ENCODE measurements around the gene EXD3.
"Not testable (repeated sequence)": the region's sequence is repeated elsewhere in the genome, so short reads cannot be mapped to it uniquely, and the experiment has no call there.

EXD3 gene

DNA sequence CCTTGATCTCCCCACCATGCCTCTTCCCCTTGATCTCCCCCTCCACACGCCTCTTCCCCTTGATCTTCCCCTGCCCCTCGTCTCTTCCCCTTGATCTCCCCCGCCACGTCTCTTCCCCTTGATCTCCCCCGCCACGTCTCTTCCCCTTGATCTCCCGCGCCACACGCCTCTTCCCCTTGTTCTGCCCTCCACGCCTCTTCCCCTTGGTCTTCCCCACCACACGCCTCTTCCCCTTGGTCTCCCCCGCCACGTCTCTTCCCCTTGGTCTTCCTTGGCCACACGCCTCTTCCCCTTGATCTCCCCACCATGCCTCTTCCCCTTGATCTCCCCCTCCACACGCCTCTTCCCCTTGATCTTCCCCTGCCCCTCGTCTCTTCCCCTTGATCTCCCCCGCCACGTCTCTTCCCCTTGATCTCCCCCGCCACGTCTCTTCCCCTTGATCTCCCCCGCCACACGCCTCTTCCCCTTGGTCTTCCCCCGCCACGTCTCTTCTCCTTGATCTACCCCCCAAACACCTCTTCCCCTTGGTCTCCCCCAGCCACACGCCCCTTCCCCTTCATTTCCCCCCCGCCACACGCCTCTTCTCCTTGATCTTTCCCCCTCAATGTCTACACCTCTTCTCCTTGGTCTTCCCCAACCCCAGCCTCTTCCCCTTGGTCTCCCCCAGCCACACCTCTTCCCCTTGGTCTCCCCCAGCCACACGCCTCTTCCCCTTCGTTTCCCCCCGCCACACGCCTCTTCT lies 28.5 kb upstream of the EXD3 start:
- not testable (repeated sequence) for H3K27me3 ChIP-seq (ENCODE audit: control insufficient read depth, insufficient read depth, low read length); H3K27ac ChIP-seq (ENCODE audit: low read depth, low read length); H3K4me3 ChIP-seq (ENCODE audit: low read depth, low read length); H3K9me3 ChIP-seq (ENCODE audit: control insufficient read depth, insufficient read depth, low read depth, low read length); H3K9ac ChIP-seq (ENCODE audit: low read length)
- H3K36me3 ChIP-seq (ENCODE audit: control insufficient read depth, insufficient read depth, low read length) = peaks cover 36% of the 10 kb centered on the region
- H3K4me1 ChIP-seq (ENCODE audit: control insufficient read depth, insufficient read depth, low read length) = peaks cover 18% of the 10 kb centered on the region

DNA sequence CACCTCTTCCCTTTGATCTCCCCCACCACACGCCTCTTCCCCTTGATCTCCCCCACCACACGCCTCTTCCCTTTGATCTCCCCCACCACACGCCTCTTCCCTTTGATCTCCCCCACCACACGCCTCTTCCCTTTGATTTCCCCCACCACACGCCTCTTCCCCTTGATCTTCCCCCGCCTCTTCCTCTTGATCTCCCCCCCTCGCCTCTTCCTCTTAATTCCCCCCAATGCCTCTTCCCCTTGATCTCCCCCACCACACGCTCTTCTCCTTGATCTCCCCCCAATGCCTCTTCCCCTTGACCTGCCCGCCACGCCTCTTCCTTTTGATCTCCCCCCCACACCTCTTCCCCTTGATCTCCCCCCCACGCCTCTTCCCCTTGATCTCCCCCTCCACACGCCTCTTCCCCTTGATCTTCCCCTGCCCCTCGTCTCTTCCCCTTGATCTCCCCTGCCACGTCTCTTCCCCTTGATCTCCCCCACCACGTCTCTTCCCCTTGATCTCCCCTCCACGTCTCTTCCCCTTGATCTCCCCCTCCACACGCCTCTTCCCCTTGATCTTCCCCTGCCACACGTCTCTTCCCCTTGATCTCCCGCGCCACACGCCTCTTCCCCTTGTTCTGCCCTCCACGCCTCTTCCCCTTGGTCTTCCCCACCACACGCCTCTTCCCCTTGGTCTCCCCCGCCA lies 27.7 kb upstream of the EXD3 start:
- not testable (repeated sequence) for H3K9ac ChIP-seq (ENCODE audit: low read length); H3K27ac ChIP-seq (ENCODE audit: low read depth, low read length); H3K27me3 ChIP-seq (ENCODE audit: control insufficient read depth, insufficient read depth, low read length); H3K4me3 ChIP-seq (ENCODE audit: low read depth, low read length); H3K9me3 ChIP-seq (ENCODE audit: control insufficient read depth, insufficient read depth, low read depth, low read length)
- H3K4me1 ChIP-seq (ENCODE audit: control insufficient read depth, insufficient read depth, low read length) = peaks cover 18% of the 10 kb centered on the region
- peaks cover 29% of the 10 kb centered on the region for H3K36me3 ChIP-seq (ENCODE audit: control insufficient read depth, insufficient read depth, low read length)

DNA sequence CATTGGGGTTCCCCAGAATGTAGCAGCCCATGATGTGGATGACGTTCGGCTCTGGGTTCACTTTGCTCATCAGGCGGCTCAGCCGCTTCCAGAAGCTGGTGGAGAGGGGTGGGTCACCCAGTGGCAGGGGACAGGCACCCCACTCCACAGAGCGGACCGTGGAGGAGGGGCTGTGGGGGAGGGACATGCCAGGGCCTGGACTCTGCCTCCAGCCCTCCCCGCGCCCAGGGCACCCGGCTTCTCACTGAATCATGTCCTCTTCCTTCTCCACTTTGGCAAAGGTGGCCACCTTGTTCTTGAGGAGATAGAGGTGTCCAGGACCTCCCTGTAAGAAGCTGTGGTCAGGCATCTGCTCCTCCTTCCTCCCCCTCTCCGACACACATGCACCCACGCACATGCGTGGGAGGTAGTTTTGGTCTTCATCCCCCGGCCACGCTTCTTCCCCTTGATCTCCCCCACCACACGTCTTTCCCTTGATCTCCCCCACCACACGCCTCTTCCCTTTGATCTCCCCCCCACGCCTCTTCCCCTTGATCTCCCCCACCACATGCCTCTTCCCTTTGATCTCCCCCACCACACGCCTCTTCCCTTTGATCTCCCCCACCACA lies 27.1 kb upstream of the EXD3 start:
- Histone ChIP-seq H3K27ac (ENCODE audit: low read depth, low read length) (no peak overlapping the region), H3K4me1 (ENCODE audit: control insufficient read depth, insufficient read depth, low read length) (peaks cover 13% of the 10 kb centered on the region), H3K9ac (ENCODE audit: low read length) (no peak overlapping the region), H3K4me3 (ENCODE audit: low read depth, low read length) (no peak overlapping the region), H3K9me3 (ENCODE audit: control insufficient read depth, insufficient read depth, low read depth, low read length) (no peaks in the 10 kb centered on the region), H3K27me3 (ENCODE audit: control insufficient read depth, insufficient read depth, low read length) (no peaks in the 10 kb centered on the region), H3K36me3 (ENCODE audit: control insufficient read depth, insufficient read depth, low read length) (peaks cover 25% of the 10 kb centered on the region)

DNA sequence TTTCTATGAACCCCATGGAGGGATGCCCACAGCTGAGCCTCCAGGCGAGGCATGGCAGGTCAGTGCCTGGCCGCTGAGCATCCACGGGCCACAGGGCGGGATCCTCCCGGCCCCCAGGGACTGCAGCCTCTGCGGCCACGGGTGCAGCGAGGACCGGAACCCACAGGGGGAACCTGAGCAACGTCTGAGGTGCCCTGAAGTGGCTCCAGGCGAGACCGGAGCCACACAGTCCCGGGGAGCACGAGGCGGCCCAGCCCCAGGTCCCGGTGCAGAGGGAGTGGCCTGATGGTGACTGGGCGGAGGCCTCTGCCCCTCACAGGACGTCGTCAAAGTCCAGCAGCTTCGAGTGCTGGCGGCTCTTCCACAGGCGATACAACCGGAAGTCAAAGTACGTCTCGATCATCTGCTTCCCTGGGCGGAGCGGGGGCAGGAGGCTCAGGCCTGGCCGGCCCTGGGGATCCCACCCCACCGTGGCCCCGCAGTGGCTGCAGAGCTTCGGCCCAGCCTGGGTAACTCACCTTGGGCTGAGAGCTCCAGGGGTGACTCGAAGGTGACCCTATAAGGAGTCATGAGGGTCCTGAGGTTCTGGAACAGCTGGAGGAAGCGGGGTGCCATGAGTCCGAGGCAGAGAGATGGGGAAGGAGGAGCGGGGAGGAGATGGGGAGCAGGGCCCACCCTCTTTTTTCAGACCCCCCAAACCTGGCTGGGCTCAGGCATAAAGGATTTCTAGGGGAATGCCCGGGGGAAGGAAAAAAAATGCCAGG lies 26.3 kb upstream of the EXD3 start:
- H3K9ac ChIP-seq (ENCODE audit: low read length) = no peak overlapping the region
- H3K27ac ChIP-seq (ENCODE audit: low read depth, low read length) = no peak overlapping the region
- H3K36me3 ChIP-seq (ENCODE audit: control insufficient read depth, insufficient read depth, low read length) = peaks cover 25% of the 10 kb centered on the region
- peaks cover 6% of the 10 kb centered on the region; the same call in 1 of the 2 replicates for H3K4me1 ChIP-seq (ENCODE audit: control insufficient read depth, insufficient read depth, low read length)
- H3K9me3 ChIP-seq (ENCODE audit: control insufficient read depth, insufficient read depth, low read depth, low read length) = no peaks in the 10 kb centered on the region
- H3K4me3 ChIP-seq (ENCODE audit: low read depth, low read length) = no peak overlapping the region
- no peaks in the 10 kb centered on the region for H3K27me3 ChIP-seq (ENCODE audit: control insufficient read depth, insufficient read depth, low read length)

DNA sequence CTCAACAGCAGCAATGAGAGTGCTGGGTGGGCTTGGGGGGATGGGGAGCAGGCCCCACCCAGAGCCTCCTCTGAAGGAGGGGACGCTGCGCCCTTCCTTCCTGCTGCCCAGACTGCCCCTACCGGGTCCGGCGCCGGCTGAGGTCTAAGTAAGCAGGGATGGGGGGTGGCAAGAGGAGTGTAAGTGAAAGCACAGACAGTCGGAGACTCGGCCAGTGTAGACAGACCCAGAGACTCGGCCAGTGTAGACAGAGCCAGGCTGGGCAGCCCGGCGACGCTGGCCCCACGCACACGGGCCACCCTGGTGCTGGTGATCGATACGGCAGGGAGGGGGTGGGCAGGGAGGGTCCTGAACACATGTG lies 25.6 kb upstream of the EXD3 start:
- Histone ChIP-seq H3K9me3 (ENCODE audit: control insufficient read depth, insufficient read depth, low read depth, low read length) (no peaks in the 10 kb centered on the region), H3K9ac (ENCODE audit: low read length) (no peak overlapping the region), H3K4me1 (ENCODE audit: control insufficient read depth, insufficient read depth, low read length) (peaks cover 5% of the 10 kb centered on the region; the same call in 1 of the 2 replicates), H3K36me3 (ENCODE audit: control insufficient read depth, insufficient read depth, low read length) (peaks cover 25% of the 10 kb centered on the region), H3K27me3 (ENCODE audit: control insufficient read depth, insufficient read depth, low read length) (no peaks in the 10 kb centered on the region), H3K27ac (ENCODE audit: low read depth, low read length) (no peak overlapping the region), H3K4me3 (ENCODE audit: low read depth, low read length) (no peak overlapping the region)

DNA sequence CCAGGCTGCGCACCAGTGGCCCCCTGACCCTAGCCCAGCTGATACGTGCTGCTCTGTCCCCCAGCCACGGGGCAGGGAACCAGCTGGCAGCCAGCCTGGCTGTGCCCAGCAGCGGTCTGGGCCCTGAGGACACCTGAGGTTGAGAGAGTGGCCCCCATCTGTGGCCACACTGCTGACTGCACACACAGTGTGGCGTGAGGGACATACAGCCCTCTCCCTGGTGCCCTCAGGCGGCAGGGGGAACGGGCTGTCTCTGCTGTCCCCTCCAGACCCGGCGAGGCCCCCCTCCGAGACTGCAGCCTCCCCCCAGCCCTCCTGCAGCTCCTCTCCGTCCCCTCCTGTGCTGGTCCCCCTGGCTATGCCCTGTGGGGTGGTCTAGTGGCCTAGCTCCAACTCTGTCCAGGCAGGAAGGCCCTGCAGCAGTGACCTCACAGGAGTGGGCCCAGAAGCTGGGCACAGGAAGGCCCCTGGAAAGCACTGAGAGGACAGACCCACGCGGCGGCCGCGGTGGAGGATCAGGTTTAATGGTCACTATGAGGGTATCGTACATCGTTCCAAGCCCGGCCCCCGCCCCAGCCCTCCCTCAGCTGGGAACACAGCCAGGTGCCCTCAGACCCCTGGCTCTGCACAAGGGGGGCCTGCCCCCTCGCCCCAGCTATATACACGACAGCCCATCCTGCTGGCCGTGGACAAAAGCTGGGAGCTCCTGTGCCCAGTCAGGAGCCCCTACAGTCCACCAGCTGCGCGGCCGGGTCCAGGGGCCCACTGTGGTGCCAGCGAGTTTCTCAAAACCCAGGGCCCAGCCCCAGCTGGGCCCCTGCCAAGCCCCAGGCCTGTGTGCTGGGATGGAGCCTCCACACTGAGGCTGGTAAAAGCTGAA lies 25.0 kb upstream of the EXD3 start:
- Histone ChIP-seq H3K27ac (ENCODE audit: low read depth, low read length) (no peak overlapping the region), H3K4me3 (ENCODE audit: low read depth, low read length) (no peak overlapping the region), H3K27me3 (ENCODE audit: control insufficient read depth, insufficient read depth, low read length) (no peaks in the 10 kb centered on the region; the same call in 1 of the 2 replicates), H3K9me3 (ENCODE audit: control insufficient read depth, insufficient read depth, low read depth, low read length) (no peaks in the 10 kb centered on the region), H3K36me3 (ENCODE audit: control insufficient read depth, insufficient read depth, low read length) (peaks cover 22% of the 10 kb centered on the region), H3K9ac (ENCODE audit: low read length) (no peak overlapping the region), H3K4me1 (ENCODE audit: control insufficient read depth, insufficient read depth, low read length) (peaks cover 2% of the 10 kb centered on the region; the same call in 1 of the 2 replicates)

DNA sequence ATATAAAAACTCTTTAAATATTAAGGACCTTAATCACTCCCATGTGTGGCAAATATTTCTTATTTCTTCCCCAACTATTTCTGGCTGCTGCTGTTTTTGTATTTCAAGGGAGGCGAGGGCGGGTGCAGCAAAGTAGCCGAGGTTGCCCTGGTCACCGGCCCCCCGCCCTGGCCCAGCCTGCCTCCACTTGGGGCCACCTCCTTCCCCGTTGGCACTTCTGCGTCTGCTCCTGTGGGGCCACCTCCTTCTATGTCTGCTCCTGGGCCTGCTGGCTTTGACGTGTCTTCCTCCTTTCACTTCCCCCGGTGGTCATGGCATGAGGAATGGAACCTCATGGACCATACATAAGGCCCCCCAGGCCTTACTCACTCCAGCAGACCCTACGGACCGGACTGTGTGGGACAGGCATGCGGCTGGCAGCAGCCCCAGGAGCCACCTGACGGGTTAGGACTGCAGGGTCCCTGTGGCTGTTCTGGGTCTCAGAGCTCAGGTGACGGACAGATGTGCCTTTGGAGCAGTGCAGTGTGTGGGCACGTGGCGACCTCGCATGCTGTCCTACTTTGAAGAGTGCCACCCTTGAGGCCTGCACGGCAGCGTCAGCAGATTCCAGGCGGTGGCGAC lies 24.0 kb upstream of the EXD3 start:
- Histone ChIP-seq H3K9me3 (ENCODE audit: control insufficient read depth, insufficient read depth, low read depth, low read length) (no peaks in the 10 kb centered on the region), H3K36me3 (ENCODE audit: control insufficient read depth, insufficient read depth, low read length) (peaks cover 16% of the 10 kb centered on the region), H3K27me3 (ENCODE audit: control insufficient read depth, insufficient read depth, low read length) (peaks cover 5% of the 10 kb centered on the region), H3K4me3 (ENCODE audit: low read depth, low read length) (no peak overlapping the region), H3K4me1 (ENCODE audit: control insufficient read depth, insufficient read depth, low read length) (no peaks in the 10 kb centered on the region), H3K9ac (ENCODE audit: low read length) (no peak overlapping the region), H3K27ac (ENCODE audit: low read depth, low read length) (no peak overlapping the region)

DNA sequence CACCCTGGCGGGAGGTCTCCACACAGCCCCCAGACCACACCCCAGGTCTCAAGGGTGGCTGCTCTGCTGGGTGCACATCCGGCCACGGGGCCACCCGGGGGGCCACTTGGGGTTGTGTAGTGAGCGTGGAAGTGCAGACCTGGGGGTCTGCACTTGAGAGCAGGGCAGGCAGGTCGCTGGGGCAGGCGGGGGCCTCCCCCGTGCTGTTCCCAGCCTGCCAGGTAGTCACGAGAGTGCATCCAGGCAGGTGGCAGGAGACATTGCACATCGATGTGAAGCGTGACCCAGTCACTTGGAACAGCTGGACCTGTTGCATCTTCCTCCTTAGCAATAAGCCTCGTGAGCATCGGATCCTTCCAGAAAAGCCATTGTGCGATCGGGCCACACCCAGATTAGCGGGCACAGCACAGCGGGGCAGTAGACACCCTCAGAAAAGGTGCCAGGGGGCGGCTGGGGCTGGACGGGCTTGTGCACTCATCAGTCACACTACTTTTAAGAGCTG lies 23.0 kb upstream of the EXD3 start:
- H3K27me3 ChIP-seq (ENCODE audit: control insufficient read depth, insufficient read depth, low read length) = peaks cover 6% of the 10 kb centered on the region
- H3K4me3 ChIP-seq (ENCODE audit: low read depth, low read length) = no peak overlapping the region
- H3K4me1 ChIP-seq (ENCODE audit: control insufficient read depth, insufficient read depth, low read length) = no peaks in the 10 kb centered on the region
- no peak overlapping the region for H3K27ac ChIP-seq (ENCODE audit: low read depth, low read length)
- H3K36me3 ChIP-seq (ENCODE audit: control insufficient read depth, insufficient read depth, low read length) = peaks cover 16% of the 10 kb centered on the region
- H3K9me3 ChIP-seq (ENCODE audit: control insufficient read depth, insufficient read depth, low read depth, low read length) = no peaks in the 10 kb centered on the region
- no peak overlapping the region for H3K9ac ChIP-seq (ENCODE audit: low read length)

DNA sequence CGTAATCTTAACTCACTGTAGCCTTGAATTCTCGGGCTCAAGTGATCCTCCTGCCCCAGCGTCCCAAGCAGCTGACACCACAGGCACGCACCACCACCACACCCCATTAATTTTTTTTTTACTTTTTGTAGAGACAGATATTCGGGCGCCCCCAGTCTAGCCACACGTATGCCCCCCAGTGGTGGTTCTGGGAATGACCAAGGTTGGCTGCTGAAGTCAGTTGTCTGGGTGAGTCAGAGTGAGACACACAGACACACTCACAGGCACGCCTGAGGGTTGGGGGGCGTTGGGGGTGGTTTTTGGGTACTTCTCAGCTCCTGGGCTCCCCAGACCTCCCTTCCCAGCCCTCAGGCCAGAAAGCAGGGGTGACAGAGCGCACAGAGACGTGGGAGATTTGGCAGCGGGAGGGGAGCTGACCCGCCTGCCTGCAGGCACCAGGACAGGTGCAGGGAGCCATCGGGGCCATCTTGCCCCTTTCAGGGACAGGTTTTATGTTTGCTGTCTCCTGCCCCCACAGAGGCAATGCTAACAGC lies 22.4 kb upstream of the EXD3 start:
- Histone ChIP-seq H3K4me1 (ENCODE audit: control insufficient read depth, insufficient read depth, low read length) (no peaks in the 10 kb centered on the region), H3K27me3 (ENCODE audit: control insufficient read depth, insufficient read depth, low read length) (peaks cover 6% of the 10 kb centered on the region), H3K4me3 (ENCODE audit: low read depth, low read length) (no peak overlapping the region), H3K36me3 (ENCODE audit: control insufficient read depth, insufficient read depth, low read length) (peaks cover 16% of the 10 kb centered on the region), H3K27ac (ENCODE audit: low read depth, low read length) (no peak overlapping the region), H3K9me3 (ENCODE audit: control insufficient read depth, insufficient read depth, low read depth, low read length) (no peaks in the 10 kb centered on the region), H3K9ac (ENCODE audit: low read length) (no peak overlapping the region)
